Measurements from ENCODE around the gene TOR4A. TPM values are rescaled to one million over a fixed set of nuclear protein-coding genes. Genes with fewer than 3 reads are reported as not detected.

TOR4A gene
- total and polyA plus RNA-seq, 3 donors from 2014 or later: 2.1 to 4.5 (median 3.4) TPM

DNA sequence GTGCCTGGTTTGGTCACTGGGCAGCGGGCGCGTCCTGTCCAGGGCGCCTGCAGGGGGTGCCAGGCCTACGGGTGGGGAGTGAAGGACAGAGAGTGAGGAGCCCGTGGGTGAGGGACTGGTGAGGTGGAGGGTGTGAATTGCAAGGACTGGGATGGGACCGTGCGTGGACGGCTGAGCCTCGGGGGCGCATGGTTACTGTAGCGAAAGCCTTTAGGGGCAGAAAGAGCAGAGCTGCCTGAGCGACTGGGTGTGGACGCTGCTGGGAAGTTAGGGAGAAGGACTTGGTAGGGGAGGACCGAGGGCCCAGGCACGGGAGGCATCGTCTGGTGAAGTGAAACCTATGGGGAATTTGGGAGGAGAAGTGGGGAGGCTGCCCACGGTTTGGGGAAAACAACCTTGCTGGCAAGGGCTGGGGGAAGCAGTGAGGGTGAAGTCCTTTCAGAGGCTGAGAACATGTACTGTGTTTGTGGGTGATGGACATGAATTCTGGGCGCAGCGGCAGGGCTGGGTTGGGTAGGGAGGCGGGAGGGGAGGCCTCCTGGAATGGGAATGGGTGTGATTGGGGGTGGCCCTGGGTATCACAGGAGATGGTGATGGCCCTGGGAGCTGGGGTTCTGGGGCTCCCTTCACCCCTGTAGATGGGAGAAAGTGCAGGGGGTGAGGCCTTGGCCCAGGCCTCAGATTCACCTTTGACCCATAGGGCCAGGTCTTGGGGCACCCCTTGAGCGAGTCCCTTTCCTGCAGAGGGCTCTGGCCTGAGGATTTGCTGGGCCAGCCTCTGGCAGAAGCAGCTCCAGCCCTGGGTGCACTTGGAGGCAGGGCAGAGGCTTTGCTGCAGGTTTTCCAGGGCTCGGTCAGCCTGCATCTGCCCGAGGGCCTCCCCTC is 1.7 kb upstream of the TOR4A start:
- H3K36me3 ChIP-seq (ENCODE audit: low read depth, missing control alignments): no peaks in the 10 kb centered on the region
- no peaks in the 10 kb centered on the region for H3K9me3 ChIP-seq
- TF ChIP-seq CTCF (IDR thresholded peaks at IDR 0.05) (no peak), POLR2A (IDR thresholded peaks at IDR 0.05) (no peak)
- no peak overlapping the region for H3K4me3 ChIP-seq
- peaks cover 12% of the 10 kb centered on the region for H3K4me1 ChIP-seq
- WGBS, 2 donors: 82 to 90% methylated on average over 22 to 23 of the region's 24 CpGs
- DNase-seq: no peak
- H3K27ac ChIP-seq: peak overlapping the region in 1 of 2 donors; percentile 89
- intact Hi-C loops (cut with DNase I; ENCODE audit: low total_unique reads): no loop called here
- no peaks in the 10 kb centered on the region for H3K27me3 ChIP-seq

GRCh38 chr9:137276473-137277328 is 825 bp upstream of the TOR4A start:
- Histone ChIP-seq H3K36me3 (ENCODE audit: low read depth, missing control alignments) (no peaks in the 10 kb centered on the region), H3K9me3 (no peaks in the 10 kb centered on the region), H3K4me3 (peak overlapping the region in 1 of 2 donors; percentile 59), H3K27ac (peak overlapping the region; percentile 78 to 89), H3K27me3 (no peaks in the 10 kb centered on the region), H3K4me1 (peaks cover 12% of the 10 kb centered on the region)
- peak; percentile 83 for DNase-seq
- 14 to 48% methylated on average over 11 to 27 of the region's 30 CpGs for WGBS, 2 donors
- intact Hi-C loops (cut with DNase I; ENCODE audit: low total_unique reads): no loop called here
- TF ChIP-seq CTCF (IDR thresholded peaks at IDR 0.05) (no peak), POLR2A (IDR thresholded peaks at IDR 0.05) (no peak)

GRCh38 chr9:137278061-137278701 is 655 bp downstream of the TOR4A start:
- 11 to 20% methylated on average over 3 to 44 of the region's 54 CpGs for WGBS, 2 donors
- Histone ChIP-seq H3K4me1 (peaks cover 12% of the 10 kb centered on the region), H3K9me3 (no peaks in the 10 kb centered on the region), H3K36me3 (ENCODE audit: low read depth, missing control alignments) (no peaks in the 10 kb centered on the region), H3K4me3 (peak overlapping the region; percentile 40 to 59), H3K27ac (peak overlapping the region; percentile 78 to 89), H3K27me3 (no peaks in the 10 kb centered on the region)
- DNase-seq: no peak
- intact Hi-C loops (cut with DNase I; ENCODE audit: low total_unique reads): no loop called here
- TF ChIP-seq POLR2A (IDR thresholded peaks at IDR 0.05): no peak
- no peak for TF ChIP-seq CTCF (IDR thresholded peaks at IDR 0.05)

DNA sequence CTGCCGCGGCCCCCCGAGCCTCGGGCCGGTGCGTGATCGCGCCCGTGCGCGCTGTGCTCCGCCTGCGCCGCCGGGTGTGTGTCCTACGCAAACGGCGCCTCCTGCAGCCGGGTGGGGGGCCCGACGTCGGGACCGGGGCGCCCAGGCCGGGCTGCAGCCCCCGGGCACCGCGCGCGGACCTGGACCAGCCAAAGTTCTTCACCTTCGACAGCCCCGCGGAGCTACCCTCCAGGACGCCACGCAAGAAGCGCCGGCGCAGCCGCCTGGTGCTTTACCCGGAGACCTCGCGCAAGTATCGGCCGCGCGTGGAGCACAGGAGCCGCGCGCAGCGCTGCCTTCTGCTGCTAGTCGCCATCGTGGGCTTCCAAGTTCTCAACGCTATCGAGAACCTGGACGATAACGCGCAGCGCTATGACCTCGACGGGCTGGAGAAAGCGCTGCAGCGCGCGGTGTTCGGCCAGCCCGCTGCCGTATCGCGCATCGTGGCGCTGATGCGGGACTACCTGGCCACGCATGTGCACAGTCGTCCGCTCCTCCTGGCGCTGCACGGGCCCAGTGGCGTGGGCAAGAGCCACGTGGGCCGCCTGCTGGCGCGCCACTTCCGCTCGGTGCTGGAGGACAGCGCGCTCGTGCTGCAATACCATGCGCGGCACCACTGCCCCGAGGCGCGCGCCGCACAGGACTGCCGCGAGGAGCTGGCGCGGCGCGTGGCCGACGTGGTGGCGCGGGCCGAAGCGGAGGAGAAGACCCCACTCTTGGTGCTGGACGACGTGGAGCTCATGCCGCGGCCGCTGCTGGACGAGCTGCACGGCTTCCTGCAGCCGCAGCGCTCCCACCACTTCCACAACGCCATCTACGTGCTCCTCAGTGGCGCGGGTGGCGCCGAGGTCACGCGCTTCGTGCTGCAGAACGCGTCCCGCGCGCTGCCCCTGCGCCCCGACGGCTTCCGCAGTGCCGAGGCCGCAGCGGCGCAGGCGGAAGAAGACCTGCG is 1.5 kb downstream of the TOR4A start:
- Histone ChIP-seq H3K4me1 (peaks cover 12% of the 10 kb centered on the region), H3K27me3 (no peaks in the 10 kb centered on the region)
- intact Hi-C loops (cut with DNase I; ENCODE audit: low total_unique reads): no loop called here

More for the DNA sequence above, 1.5 kb downstream of the TOR4A start:
- no peak overlapping the region for H3K27ac ChIP-seq
- H3K9me3 ChIP-seq: no peaks in the 10 kb centered on the region
- peak overlapping the region in 1 of 2 donors; percentile 59 for H3K4me3 ChIP-seq
- DNase-seq: no peak
- H3K36me3 ChIP-seq (ENCODE audit: low read depth, missing control alignments): no peaks in the 10 kb centered on the region
- TF ChIP-seq CTCF (IDR thresholded peaks at IDR 0.05) (no peak), POLR2A (IDR thresholded peaks at IDR 0.05) (no peak)
- 71 to 74% methylated on average over 92 to 117 of the region's 139 CpGs for WGBS, 2 donors
